T1000 (cell line): ENCODE results near the gene LYG1.

Source experiments
- DNase-seq: peaks from one replicate; lab custom pipeline; 2025; ENCODE audit warnings: mixed read lengths; lab: John Stamatoyannopoulos, UW

LYG1 gene

GRCh38 chr2:99275882-99276281 lies 25.1 kb downstream of the LYG1 start:
- no peak for DNase-seq

GRCh38 chr2:99261242-99261641 lies 39.8 kb downstream of the LYG1 start:
- no peak for DNase-seq

- DNase-seq, result no peak
Observed at GRCh38 chr2:99260184-99260583, 40.8 kb downstream of the LYG1 start.

GRCh38 chr2:99259465-99259864 lies 41.5 kb downstream of the LYG1 start:
- DNase-seq, result no peak

GRCh38 chr2:99256677-99257076 lies 44.3 kb downstream of the LYG1 start:
- DNase-seq, result no peak

GRCh38 chr2:99255491-99256318 lies 45.3 kb downstream of the LYG1 start, which contains the start of gene LYG2:
TSS of gene LYG2 (minus strand) at chr2:99255666. CDS start at chr2:99254260, 1,406 bp downstream.
- DNase-seq, result no peak

- no peak for DNase-seq
Observed at GRCh38 chr2:99249951-99250350, 51.0 kb downstream of the LYG1 start.

- no peak for DNase-seq
Observed at GRCh38 chr2:99242151-99242550, 58.8 kb downstream of the LYG1 start.

- DNase-seq, result no peak
Observed at GRCh38 chr2:99240431-99240830, 60.6 kb downstream of the LYG1 start.

- no peak for DNase-seq
Observed at GRCh38 chr2:99238599-99238998, 62.4 kb downstream of the LYG1 start.
